ENCODE results near the gene DTNBP1. TPM values are rescaled to one million over a fixed set of nuclear protein-coding genes. Genes with fewer than 3 reads are reported as not detected.
"Not testable (repeated sequence)": the region's sequence is repeated elsewhere in the genome, so short reads cannot be mapped to it uniquely, and the experiment has no call there.

DTNBP1 gene
- total RNA-seq, 1 experiment from 2014 or later, result 28.2 TPM

DNA sequence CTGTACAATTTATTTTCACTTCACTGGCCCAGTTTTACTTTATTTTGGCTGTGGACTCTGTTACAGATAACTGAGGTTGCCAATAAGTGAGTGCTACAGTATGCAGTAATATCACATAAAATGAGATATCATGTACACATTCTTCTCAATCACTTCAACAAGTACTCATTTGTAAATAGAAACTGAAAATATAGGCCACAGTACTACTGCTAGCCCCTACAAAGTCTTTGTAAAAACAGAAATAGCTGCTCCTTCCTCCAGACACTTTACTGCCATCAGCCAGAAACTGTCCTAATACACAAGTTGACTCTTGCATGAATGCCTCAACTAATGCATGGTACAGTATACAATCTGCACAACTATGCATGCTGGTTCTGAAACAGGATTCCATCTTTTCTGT lies 9.2 kb downstream of the DTNBP1 start:
- Histone ChIP-seq H3K9me3 (ENCODE audit: low read depth, low read length, poor library complexity, severe bottlenecking) (no peaks in the 10 kb centered on the region), H3K27ac (ENCODE audit: low read depth, low read length, poor library complexity, severe bottlenecking) (no peak overlapping the region), H3K36me3 (ENCODE audit: insufficient read depth, low read length, poor library complexity, severe bottlenecking) (no peaks in the 10 kb centered on the region), H3K27me3 (replicated peaks; ENCODE audit: insufficient read depth, low read depth, low read length, poor library complexity) (no peaks in the 10 kb centered on the region), H3K4me3 (ENCODE audit: low read depth, low read length, poor library complexity, severe bottlenecking) (no peak overlapping the region), H3K4me1 (ENCODE audit: insufficient read depth, low read length, poor library complexity, severe bottlenecking) (no peaks in the 10 kb centered on the region)
- no peak for DNase-seq (ENCODE audit: low spot score)
- no peak for TF ChIP-seq EZH2 (IDR thresholded peaks at IDR 0.05; ENCODE audit: borderline replicate concordance, low read depth, low read length, poor library complexity, severe bottlenecking)
- TF ChIP-seq CTCF (conservative IDR thresholded peaks at IDR 0.05; ENCODE audit: low read depth, low read length), result no peak
- ChIA-PET CTCF (no interaction called here), POLR2A (ENCODE audit: low non-redundant PET) (no interaction called here)
- intact Hi-C loops (cut with micrococcal nuclease; ENCODE audit: unreplicated experiment), result no loop called here
- no TSS peak for BruUV-seq (replicated peaks)

- H3K27ac ChIP-seq (ENCODE audit: low read depth, low read length, poor library complexity, severe bottlenecking); H3K4me3 ChIP-seq (ENCODE audit: low read depth, low read length, poor library complexity, severe bottlenecking); H3K36me3 ChIP-seq (ENCODE audit: insufficient read depth, low read length, poor library complexity, severe bottlenecking); H3K27me3 ChIP-seq (replicated peaks; ENCODE audit: insufficient read depth, low read depth, low read length, poor library complexity); POLR2A ChIA-PET (ENCODE audit: low non-redundant PET); CTCF ChIA-PET; intact Hi-C loops (cut with micrococcal nuclease; ENCODE audit: unreplicated experiment); DNase-seq (ENCODE audit: low spot score); H3K4me1 ChIP-seq (ENCODE audit: insufficient read depth, low read length, poor library complexity, severe bottlenecking); BruUV-seq (replicated peaks); H3K9me3 ChIP-seq (ENCODE audit: low read depth, low read length, poor library complexity, severe bottlenecking): not testable (repeated sequence)
These were observed 12.7 kb downstream of the DTNBP1 start for GRCh38 chr6:15650004-15650559.

DNA sequence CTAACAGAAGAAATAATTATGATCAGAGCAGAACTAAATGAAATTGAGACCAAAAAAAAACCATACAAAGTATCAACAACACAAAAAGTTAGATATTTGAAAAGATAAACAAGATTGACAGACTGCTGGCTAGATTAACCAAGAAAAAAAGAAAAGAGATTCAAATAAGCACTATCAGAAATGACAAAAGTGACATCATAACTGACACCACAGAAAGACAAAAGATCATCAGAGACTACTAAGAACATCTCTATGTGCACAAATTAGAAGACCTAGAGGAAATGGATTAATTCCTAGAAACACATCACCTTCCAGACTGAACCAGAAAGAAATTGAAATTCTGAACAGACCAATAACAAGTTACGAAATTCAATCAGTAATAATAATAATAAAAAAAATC lies 17.9 kb downstream of the DTNBP1 start:
- POLR2A ChIA-PET (ENCODE audit: low non-redundant PET), result no interaction called here
- Histone ChIP-seq H3K36me3 (ENCODE audit: insufficient read depth, low read length, poor library complexity, severe bottlenecking) (no peaks in the 10 kb centered on the region), H3K9me3 (ENCODE audit: low read depth, low read length, poor library complexity, severe bottlenecking) (peaks cover 22% of the 10 kb centered on the region), H3K4me1 (ENCODE audit: insufficient read depth, low read length, poor library complexity, severe bottlenecking) (no peaks in the 10 kb centered on the region), H3K4me3 (ENCODE audit: low read depth, low read length, poor library complexity, severe bottlenecking) (no peak overlapping the region), H3K27ac (ENCODE audit: low read depth, low read length, poor library complexity, severe bottlenecking) (no peak overlapping the region), H3K27me3 (replicated peaks; ENCODE audit: insufficient read depth, low read depth, low read length, poor library complexity) (no peaks in the 10 kb centered on the region)
- CTCF ChIA-PET, result no interaction called here
- DNase-seq (ENCODE audit: low spot score), result no peak
- intact Hi-C loops (cut with micrococcal nuclease; ENCODE audit: unreplicated experiment), result no loop called here
- no TSS peak for BruUV-seq (replicated peaks)
- TF ChIP-seq EZH2 (IDR thresholded peaks at IDR 0.05; ENCODE audit: borderline replicate concordance, low read depth, low read length, poor library complexity, severe bottlenecking), result no peak
- no peak for TF ChIP-seq CTCF (conservative IDR thresholded peaks at IDR 0.05; ENCODE audit: low read depth, low read length)

DNA sequence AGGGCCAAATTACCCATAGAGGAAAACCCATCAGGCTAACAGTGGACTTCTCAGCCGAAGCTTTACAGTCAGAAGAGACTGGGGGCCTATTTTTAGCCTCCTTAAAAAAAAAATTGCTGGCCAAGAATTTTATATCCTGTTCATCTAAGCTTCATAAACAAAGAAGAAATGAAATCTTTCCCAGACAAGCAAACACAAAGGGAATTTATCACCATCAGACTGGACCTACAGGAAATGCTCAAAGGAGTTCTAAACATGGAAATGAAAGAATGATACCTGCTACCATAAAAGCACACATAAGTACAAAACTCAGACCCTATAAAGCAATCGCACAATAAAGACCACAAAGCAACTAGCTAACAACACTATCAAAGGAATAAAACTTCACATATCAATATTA lies 19.3 kb downstream of the DTNBP1 start:
- no TSS peak for BruUV-seq (replicated peaks)
- Histone ChIP-seq H3K36me3 (ENCODE audit: insufficient read depth, low read length, poor library complexity, severe bottlenecking) (no peaks in the 10 kb centered on the region), H3K27ac (ENCODE audit: low read depth, low read length, poor library complexity, severe bottlenecking) (no peak overlapping the region), H3K4me1 (ENCODE audit: insufficient read depth, low read length, poor library complexity, severe bottlenecking) (no peaks in the 10 kb centered on the region), H3K27me3 (replicated peaks; ENCODE audit: insufficient read depth, low read depth, low read length, poor library complexity) (no peaks in the 10 kb centered on the region), H3K4me3 (ENCODE audit: low read depth, low read length, poor library complexity, severe bottlenecking) (no peak overlapping the region), H3K9me3 (ENCODE audit: low read depth, low read length, poor library complexity, severe bottlenecking) (peaks cover 22% of the 10 kb centered on the region)
- no peak for TF ChIP-seq EZH2 (IDR thresholded peaks at IDR 0.05; ENCODE audit: borderline replicate concordance, low read depth, low read length, poor library complexity, severe bottlenecking)
- TF ChIP-seq CTCF (conservative IDR thresholded peaks at IDR 0.05; ENCODE audit: low read depth, low read length), result no peak
- ChIA-PET POLR2A (ENCODE audit: low non-redundant PET) (interaction anchor here (0.6 kb wide), 1 partner anchor 1338 kb away, joined by 5 read pairs; no protein-coding TSS in a partner anchor), CTCF (no interaction called here)
- intact Hi-C loops (cut with micrococcal nuclease; ENCODE audit: unreplicated experiment), result no loop called here
- DNase-seq (ENCODE audit: low spot score), result no peak

Data from A673 (cell line).